Endometrium (tissue), 2 donors: ENCODE results near the gene ANKH.
"Not testable (repeated sequence)": the region's sequence is repeated elsewhere in the genome, so short reads cannot be mapped to it uniquely, and the experiment has no call there.

ENCODE experiments used
- FAIRE-seq: peaks from 2 replicates; lab custom pipeline; 2012; peaks lifted over from hg19 to GRCh38; lab: Jason Lieb, UNC
- donor health status: control.
- donor health status: control.

Gene ANKH

GRCh38 chr5:14854799-14855198 lies 16.8 kb downstream of the ANKH start:
- no peak for FAIRE-seq

- no peak for FAIRE-seq
Observed at GRCh38 chr5:14853685-14854084, 17.9 kb downstream of the ANKH start.

- no peak for FAIRE-seq
Observed at GRCh38 chr5:14852779-14853178, 18.8 kb downstream of the ANKH start.

GRCh38 chr5:14851999-14852526 lies 19.5 kb downstream of the ANKH start:
- no peak for FAIRE-seq

GRCh38 chr5:14851597-14851996 lies 20.0 kb downstream of the ANKH start:
- no peak for FAIRE-seq

GRCh38 chr5:14851050-14851419 lies 20.5 kb downstream of the ANKH start:
- FAIRE-seq, result no peak

- no peak for FAIRE-seq
Observed at GRCh38 chr5:14850419-14851049, 21.0 kb downstream of the ANKH start.

GRCh38 chr5:14849516-14850294 lies 21.9 kb downstream of the ANKH start:
- FAIRE-seq, result no peak

GRCh38 chr5:14848942-14849341 lies 22.6 kb downstream of the ANKH start:
- FAIRE-seq, result not testable (repeated sequence)

- FAIRE-seq, result no peak
Observed at GRCh38 chr5:14848385-14848784, 23.2 kb downstream of the ANKH start.

- no peak for FAIRE-seq
Observed at GRCh38 chr5:14847471-14847870, 24.1 kb downstream of the ANKH start.

- FAIRE-seq, result no peak
Observed at GRCh38 chr5:14842117-14842516, 29.5 kb downstream of the ANKH start.

GRCh38 chr5:14840624-14841023 lies 31.0 kb downstream of the ANKH start:
- no peak for FAIRE-seq

- no peak for FAIRE-seq
Observed at GRCh38 chr5:14838396-14839319, 32.9 kb downstream of the ANKH start.

GRCh38 chr5:14837423-14838122 lies 34.0 kb downstream of the ANKH start:
- FAIRE-seq, result not testable (repeated sequence)

- FAIRE-seq, result no peak
Observed at GRCh38 chr5:14834584-14835550, 36.7 kb downstream of the ANKH start.

- no peak for FAIRE-seq
Observed at GRCh38 chr5:14834062-14834461, 37.5 kb downstream of the ANKH start.

- no peak for FAIRE-seq
Observed at GRCh38 chr5:14831006-14831338, 40.6 kb downstream of the ANKH start.

- no peak for FAIRE-seq
Observed at GRCh38 chr5:14830210-14831005, 41.2 kb downstream of the ANKH start.

GRCh38 chr5:14829396-14829795 lies 42.2 kb downstream of the ANKH start:
- FAIRE-seq, result no peak
